Measurements from ENCODE around the gene TRIM44.

DNA sequence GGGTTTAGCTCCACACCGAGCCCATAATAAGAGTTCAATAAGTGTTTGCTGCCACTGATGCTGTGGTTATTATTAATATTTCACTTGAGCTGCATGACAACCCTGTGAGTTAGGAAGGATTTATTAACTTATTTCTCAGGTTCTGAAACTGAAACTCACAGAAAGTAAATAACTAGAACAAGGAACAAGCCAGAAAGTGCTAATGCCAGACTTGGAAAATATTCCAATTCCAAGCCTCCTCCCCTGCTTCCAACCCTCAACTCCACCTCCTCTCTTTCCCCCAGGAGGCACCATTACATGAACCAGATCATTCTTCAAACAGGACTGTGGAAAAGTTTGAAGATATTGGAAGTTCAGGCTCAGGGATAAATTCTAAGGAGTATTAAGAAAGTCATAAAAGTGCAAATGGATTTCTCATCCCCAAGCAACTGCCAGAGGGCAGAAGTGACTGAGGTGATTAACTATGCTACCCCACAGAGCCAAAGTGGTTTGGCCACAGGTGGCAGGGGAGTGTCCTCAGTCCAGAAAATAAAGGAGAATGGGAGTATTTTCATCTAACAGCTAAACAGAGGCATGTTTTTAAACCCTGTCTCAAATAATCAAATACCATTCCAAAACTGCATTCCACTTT, 47.5 kb upstream of the TRIM44 start:
- TF ChIP-seq, protein P1, sequence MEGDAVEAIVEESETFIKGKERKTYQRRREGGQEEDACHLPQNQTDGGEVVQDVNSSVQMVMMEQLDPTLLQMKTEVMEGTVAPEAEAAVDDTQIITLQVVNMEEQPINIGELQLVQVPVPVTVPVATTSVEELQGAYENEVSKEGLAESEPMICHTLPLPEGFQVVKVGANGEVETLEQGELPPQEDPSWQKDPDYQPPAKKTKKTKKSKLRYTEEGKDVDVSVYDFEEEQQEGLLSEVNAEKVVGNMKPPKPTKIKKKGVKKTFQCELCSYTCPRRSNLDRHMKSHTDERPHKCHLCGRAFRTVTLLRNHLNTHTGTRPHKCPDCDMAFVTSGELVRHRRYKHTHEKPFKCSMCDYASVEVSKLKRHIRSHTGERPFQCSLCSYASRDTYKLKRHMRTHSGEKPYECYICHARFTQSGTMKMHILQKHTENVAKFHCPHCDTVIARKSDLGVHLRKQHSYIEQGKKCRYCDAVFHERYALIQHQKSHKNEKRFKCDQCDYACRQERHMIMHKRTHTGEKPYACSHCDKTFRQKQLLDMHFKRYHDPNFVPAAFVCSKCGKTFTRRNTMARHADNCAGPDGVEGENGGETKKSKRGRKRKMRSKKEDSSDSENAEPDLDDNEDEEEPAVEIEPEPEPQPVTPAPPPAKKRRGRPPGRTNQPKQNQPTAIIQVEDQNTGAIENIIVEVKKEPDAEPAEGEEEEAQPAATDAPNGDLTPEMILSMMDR (conservative IDR thresholded peaks at IDR 0.05 in 1 of 2, IDR thresholded peaks at IDR 0.05 in 1 of 2; ENCODE audit: extremely low read depth in 1 of 2, insufficient read depth in 1 of 2, low read depth in 1 of 2, low read length in 2 of 2): no peak
- TF ChIP-seq EZH2 (IDR thresholded peaks at IDR 0.05; ENCODE audit: borderline replicate concordance, low read length): no peak
